ENCODE results near the gene ADRA2B.

ADRA2B gene

DNA sequence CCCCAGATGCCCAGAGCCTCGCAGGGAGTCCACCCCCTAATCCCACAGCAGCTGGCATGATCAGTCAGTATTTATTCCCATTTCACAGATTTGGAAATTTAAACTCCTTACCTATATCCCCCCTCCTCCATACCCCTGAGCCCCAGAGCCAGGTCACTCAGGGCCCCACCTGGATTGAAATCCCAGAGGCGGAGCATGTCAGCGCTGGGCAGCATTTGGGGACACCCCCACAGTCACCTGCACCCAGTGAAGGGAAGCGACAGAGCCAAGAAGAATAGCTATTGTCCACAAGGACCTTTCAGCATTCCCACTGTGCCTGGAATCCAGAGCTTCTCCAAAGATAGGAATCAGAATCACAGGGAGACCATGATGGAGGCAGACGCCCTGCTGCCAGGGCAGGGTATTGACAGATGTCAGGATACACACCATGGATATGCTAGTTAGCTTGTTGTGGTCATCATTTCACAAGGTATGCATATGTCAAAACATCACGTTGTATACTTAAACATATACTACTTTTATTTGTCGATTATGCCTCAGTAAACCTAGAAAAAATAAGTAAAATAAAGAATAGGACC, 22.9 kb upstream of the ADRA2B start:
- TF ChIP-seq, protein P1, sequence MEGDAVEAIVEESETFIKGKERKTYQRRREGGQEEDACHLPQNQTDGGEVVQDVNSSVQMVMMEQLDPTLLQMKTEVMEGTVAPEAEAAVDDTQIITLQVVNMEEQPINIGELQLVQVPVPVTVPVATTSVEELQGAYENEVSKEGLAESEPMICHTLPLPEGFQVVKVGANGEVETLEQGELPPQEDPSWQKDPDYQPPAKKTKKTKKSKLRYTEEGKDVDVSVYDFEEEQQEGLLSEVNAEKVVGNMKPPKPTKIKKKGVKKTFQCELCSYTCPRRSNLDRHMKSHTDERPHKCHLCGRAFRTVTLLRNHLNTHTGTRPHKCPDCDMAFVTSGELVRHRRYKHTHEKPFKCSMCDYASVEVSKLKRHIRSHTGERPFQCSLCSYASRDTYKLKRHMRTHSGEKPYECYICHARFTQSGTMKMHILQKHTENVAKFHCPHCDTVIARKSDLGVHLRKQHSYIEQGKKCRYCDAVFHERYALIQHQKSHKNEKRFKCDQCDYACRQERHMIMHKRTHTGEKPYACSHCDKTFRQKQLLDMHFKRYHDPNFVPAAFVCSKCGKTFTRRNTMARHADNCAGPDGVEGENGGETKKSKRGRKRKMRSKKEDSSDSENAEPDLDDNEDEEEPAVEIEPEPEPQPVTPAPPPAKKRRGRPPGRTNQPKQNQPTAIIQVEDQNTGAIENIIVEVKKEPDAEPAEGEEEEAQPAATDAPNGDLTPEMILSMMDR (IDR thresholded peaks at IDR 0.05; ENCODE audit: low read depth, low read length) = no peak
- DNase-seq (ENCODE audit: low read depth in 2 of 2) = no peak
- H3K4me3 ChIP-seq (replicated peaks in 1 of 2; ENCODE audit: low read depth in 2 of 2, low read length in 2 of 2) = no peak overlapping the region

DNA sequence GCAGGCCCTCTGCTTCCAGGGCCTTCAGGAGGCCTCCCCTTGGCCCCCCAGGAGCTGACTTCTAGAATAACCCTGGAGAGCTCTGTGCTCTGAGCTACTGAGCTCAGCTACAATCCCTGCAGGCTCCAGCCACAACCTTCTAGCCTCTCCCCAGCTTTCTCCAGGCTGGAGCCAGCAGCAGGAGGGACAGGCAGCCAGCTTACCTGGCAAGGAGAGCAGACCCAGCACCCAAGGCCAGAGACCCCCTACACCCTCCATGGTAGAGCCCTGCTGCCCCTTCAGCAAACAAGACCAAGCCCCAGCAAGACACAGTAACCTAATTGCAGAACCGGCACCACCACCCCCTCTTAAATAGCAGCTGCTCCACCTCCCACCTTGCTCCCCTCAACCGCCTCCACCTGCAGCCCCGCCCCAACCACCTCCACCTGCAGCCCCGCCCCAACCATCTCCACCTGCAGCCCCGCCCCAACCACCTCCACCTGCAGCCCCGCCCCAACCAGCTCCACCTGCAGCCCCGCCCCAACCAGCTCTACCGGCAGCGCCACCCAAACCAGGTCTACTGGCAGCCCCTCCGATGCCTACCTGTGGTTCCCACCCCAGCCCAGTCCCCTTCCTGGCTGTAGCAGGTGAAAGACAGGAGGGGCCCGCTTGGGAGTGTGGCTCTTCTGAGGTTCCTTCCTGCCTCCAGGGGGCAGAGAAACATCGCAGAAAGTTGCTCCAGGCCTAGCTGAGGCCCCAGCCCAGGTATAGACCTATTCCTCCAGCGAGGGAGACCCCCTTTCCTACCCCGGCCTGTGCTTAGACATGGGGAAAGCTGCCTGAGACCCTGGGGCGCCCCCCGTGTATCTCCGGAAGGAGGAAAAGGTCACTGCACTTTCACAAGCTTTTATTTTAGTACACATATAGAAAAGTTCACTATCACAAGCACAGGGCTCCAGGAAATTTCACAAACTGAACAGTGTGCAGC, 22.1 kb upstream of the ADRA2B start, which contains the start of gene ASTL:
Gene ASTL, minus strand, starts transcription at position 324 of the 967 bp plus-strand sequence. Its CDS starts 66 bp downstream, at position 258.
- TF ChIP-seq, protein P1 (IDR thresholded peaks at IDR 0.05; ENCODE audit: low read depth, low read length) = peak; percentile 55
- no peak within 1 kb of the TSS for H3K4me3 ChIP-seq (replicated peaks in 1 of 2; ENCODE audit: low read depth in 2 of 2, low read length in 2 of 2)
- DNase-seq (ENCODE audit: low read depth in 2 of 2) = peak; percentile 42 to 56

DNA sequence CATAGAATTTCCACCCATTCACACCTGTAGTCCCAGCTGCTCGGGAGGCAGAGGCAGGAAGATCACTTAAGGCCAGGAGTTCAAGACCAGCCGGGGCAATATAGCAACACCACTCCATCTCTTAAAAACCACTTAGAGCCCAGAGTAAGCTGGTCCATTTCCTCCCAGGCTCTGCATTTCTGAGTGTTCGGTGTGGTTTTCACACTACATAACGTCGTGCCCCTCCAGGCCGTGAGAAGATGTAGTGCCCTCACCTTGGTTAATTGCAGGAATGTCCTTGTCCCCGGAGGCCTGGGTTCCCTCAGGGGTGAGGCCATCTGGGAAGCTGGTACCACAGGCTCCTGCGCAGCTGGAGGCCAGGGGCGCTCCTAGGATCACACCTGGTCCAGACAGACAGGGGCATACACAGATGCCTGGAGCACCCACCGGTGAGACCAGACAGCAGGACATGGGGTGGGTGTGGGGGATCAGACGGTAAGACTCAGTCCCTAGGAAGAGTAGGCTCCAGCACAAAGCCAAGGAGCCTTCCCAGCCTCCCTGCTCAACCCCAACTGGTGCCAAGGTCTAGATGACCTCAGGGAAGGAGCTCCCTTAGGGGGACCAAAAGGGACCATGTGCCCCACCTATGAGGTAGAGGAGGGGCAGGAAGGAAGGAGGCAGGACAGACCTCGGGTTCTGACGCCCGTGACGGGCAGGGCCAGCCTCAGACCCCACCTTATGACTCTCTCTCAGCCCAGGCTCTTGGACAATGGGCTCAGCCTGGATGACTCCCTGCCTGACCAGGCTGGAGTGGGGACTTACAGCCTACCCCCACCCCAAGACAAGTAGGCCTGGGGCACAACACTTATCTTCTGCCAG, 21.2 kb upstream of the ADRA2B start:
- no peak overlapping the region for H3K4me3 ChIP-seq (replicated peaks in 1 of 2; ENCODE audit: low read depth in 2 of 2, low read length in 2 of 2)
- TF ChIP-seq, protein P1 (IDR thresholded peaks at IDR 0.05; ENCODE audit: low read depth, low read length) = no peak
- no peak for DNase-seq (ENCODE audit: low read depth in 2 of 2)

DNA sequence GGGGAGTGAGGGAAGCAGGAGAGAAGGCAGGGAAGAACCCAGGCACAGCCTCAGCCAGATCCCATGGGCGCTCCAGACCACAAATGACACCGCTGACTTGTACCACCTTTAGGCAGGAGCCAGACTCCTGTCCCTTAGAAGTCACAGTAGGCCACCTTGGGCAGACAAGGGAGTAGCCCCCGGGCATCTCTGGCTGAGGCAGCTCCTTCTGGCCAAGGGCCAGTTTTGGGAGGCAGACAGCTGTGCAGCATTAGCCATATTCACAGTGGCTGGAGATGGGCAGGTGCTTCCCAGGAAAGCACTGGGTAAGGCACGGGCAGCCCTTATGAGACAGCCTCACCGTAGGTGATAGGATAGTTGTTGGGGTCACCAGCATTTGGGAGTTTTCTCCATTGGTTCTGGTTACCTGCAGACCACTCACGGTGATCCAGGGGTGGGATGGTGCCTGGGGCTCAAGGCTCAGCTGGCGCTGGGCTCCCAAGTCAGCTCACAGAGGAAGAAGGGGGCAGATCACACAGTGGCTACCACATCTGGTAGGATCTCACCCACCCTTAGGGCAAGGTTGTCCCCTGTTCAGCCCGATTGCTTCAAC, 19.9 kb upstream of the ADRA2B start:
- TF ChIP-seq, protein P1 (IDR thresholded peaks at IDR 0.05; ENCODE audit: low read depth, low read length) = no peak
- H3K4me3 ChIP-seq (replicated peaks in 1 of 2; ENCODE audit: low read depth in 2 of 2, low read length in 2 of 2) = no peak overlapping the region
- DNase-seq (ENCODE audit: low read depth in 2 of 2) = no peak

DNA sequence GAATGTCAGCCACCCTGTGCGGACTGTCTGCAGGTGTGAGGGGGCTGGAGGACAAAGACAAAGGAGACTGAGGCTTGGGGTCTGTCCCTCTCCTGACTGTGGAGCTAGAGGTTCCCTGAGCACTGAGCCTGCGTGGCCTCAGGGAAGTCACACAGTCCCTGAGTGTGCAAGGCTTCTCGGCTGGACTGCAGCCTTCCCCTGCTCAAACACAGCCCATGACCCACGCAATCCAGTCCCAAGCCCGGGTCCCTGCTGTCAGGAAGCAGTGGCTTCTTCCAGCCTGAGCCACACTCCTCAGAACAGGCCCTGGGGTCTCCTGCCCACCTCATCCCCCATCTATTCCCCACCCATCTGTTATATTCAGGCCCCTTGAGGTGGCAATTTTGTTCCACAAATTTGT, 19.2 kb upstream of the ADRA2B start:
- no peak overlapping the region for H3K4me3 ChIP-seq (replicated peaks in 1 of 2; ENCODE audit: low read depth in 2 of 2, low read length in 2 of 2)
- TF ChIP-seq, protein P1 (IDR thresholded peaks at IDR 0.05; ENCODE audit: low read depth, low read length) = no peak
- DNase-seq (ENCODE audit: low read depth in 2 of 2) = no peak

DNA sequence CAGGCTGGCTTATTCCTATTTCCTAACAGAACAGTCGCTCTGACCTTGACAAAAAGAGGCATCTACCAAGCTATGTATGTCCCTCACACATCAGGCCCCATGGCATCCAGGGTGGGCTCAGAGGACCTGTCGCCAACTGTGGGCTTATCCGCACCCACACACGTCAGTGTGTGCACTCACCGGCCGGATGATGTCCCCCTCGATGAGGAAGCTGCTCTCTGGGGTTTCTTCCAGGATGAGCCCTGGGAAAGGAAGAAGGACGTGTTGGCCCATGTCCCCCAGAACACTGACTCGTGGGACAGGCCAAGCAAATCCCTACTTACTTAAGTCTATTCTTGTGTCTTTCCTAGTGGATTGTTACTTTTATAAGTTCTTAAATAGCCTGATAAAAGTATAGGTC, 18.8 kb upstream of the ADRA2B start:
- DNase-seq (ENCODE audit: low read depth in 2 of 2) = no peak
- TF ChIP-seq, protein P1 (IDR thresholded peaks at IDR 0.05; ENCODE audit: low read depth, low read length) = no peak
- no peak overlapping the region for H3K4me3 ChIP-seq (replicated peaks in 1 of 2; ENCODE audit: low read depth in 2 of 2, low read length in 2 of 2)

Data from cardiac fibroblast (primary cell).